WTC11 (cell line): ENCODE results near the gene L1CAM.

Experiments used
- ATF1 ChIP-seq: sonication (generic); formaldehyde crosslinking; IDR thresholded peaks from 2 replicates; pipeline ENCODE4 v1.8.1; 2023; ENCODE audit warnings: mild to moderate bottlenecking, moderate library complexity, missing genetic modification reagents
- CREB1 ChIP-seq: sonication (generic); formaldehyde crosslinking; IDR thresholded peaks from 2 replicates; pipeline ENCODE4 v1.8.0; 2023; ENCODE audit warnings: mild to moderate bottlenecking, missing genetic modification reagents
- CTCF ChIP-seq: fragments of 200-600 bp; IDR thresholded peaks from 2 replicates; pipeline ENCODE4 v1.8.0; 2022; ENCODE audit warnings: antibody characterized with exemption
- ELF4 ChIP-seq: sonication (generic); formaldehyde crosslinking; IDR thresholded peaks from 2 replicates; pipeline ENCODE4 v1.8.1; 2022; ENCODE audit warnings: low read depth, mild to moderate bottlenecking, moderate library complexity, missing genetic modification reagents
- KAT7 ChIP-seq: sonication (generic); formaldehyde crosslinking; IDR thresholded peaks from 2 replicates; pipeline ENCODE4 v1.8.1; 2023; ENCODE audit warnings: missing genetic modification reagents, mild to moderate bottlenecking, borderline replicate concordance
- TEAD4 ChIP-seq: sonication (generic); formaldehyde crosslinking; IDR thresholded peaks from 2 replicates; pipeline ENCODE4 v1.8.0; 2022; ENCODE audit warnings: mild to moderate bottlenecking, missing genetic modification reagents
- TP53 ChIP-seq: sonication (generic); formaldehyde crosslinking; IDR thresholded peaks from 2 replicates; pipeline ENCODE4 v1.8.1; 2023; ENCODE audit warnings: mild to moderate bottlenecking, missing genetic modification reagents
- ZNF532 ChIP-seq: fragments of 250-450 bp; sonication (Bioruptor Pico); IDR thresholded peaks from 2 replicates; pipeline ENCODE4 v1.9.0; 2021; ENCODE audit warnings: mild to moderate bottlenecking, borderline replicate concordance
- ZSCAN18 ChIP-seq: fragments of 250-450 bp; sonication (Bioruptor Pico); IDR thresholded peaks from 2 replicates; pipeline ENCODE4 v2.1.2; 2022; ENCODE audit warnings: mild to moderate bottlenecking, moderate library complexity
- TF ChIP-seq, protein P1 (sequence below): sonication (generic); formaldehyde crosslinking; IDR thresholded peaks from 2 replicates; pipeline ENCODE4 v1.8.0; 2022; ENCODE audit warnings: mild to moderate bottlenecking, missing genetic modification reagents

DNA sequence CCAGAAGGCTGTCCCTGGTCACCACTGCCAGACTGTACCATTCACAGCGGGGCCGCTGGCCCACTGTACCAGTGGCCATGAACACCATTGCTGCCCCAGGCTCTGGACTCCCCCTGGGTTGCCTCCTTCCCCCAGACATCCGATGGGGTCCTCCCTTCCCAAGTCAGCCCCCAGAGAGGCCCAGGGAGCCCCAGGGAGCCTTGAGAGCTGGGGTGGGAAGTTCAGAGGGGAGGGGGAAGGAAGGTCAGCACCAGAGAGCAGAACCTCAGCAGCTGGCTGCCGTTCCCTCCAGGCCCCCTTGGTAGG is 40.5 kb upstream of the L1CAM start:
- no peak for TF ChIP-seq CTCF
- TF ChIP-seq TP53 (CRISPR knock-in tag), result no peak
- TF ChIP-seq, protein P1, sequence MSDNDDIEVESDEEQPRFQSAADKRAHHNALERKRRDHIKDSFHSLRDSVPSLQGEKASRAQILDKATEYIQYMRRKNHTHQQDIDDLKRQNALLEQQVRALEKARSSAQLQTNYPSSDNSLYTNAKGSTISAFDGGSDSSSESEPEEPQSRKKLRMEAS (CRISPR knock-in tag), result no peak
- TF ChIP-seq KAT7, result no peak
- TF ChIP-seq ATF1 (CRISPR knock-in tag), result no peak
- TF ChIP-seq TEAD4 (CRISPR knock-in tag), result no peak
- TF ChIP-seq ELF4, result no peak
- no peak for TF ChIP-seq ZSCAN18 (CRISPR knock-in tag)
- no peak for TF ChIP-seq ZNF532
- no peak for TF ChIP-seq CREB1 (CRISPR knock-in tag)
